Measurements from ENCODE around the gene PCNX4.

- TF ChIP-seq GATA2 (IDR thresholded peaks at IDR 0.05; ENCODE audit: low read depth, low read length), result no peak
- TF ChIP-seq GATA3 (IDR thresholded peaks at IDR 0.05; ENCODE audit: low read depth, low read length), result no peak
These were observed 10.7 kb downstream of the PCNX4 start for GRCh38 chr14:60102389-60102788.

All from SH-SY5Y (cell line).